GM18519 (cell line): ENCODE measurements around the gene TNS3.

Source experiments
- ATAC-seq: cut with Tn5 transposase; IDR thresholded peaks from one replicate; pipeline ENCODE4 v1.9.1; 2021; ENCODE audit warnings: mild to moderate bottlenecking, moderate library complexity; ENCODE audit not compliant: unreplicated experiment, low FRiP score

The TNS3 gene

DNA sequence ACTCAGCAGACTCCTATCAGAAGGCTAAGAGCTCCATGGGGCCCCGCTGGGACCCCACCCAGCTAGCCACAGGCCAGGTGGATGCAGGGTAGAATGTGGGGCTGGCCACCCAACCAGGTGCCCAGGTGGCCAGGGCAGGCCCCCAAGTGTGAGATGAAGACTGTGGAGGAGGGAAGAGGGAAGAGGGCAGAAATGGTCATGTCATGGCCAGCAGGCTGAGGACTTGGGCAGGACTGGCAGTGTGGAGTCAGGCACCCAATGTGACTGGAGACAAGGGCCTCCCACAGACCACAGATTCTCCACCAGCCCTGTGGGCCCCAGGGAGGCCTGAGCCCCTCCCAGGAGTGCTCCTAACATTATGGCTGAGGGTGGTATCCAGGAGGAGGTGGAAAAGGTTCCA, 141.6 kb downstream of the TNS3 start:
- no peak for ATAC-seq

DNA sequence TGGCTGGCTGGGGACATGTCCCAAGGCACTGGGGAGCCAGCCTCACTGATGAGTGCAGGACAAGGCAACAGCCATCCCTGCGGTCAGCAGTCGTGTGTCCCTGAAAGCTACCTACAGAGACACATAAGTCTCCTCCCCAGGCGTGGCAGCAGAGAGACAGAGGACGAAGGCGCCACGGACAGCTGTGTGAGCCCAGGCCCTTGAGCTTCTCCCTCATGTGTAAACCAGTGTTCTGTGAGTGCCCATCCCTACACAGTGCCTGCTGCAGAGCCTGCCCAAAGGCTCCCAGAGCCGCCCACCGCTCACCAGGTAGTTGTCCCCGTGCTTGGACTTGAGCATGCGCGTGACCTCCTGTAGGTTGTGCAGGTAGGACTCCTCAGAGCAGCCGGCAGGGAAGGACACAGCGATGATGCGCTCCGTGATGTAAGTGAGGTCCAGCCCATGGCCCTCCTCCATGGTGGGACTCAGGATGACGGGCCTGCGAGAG, 142.7 kb downstream of the TNS3 start:
- ATAC-seq = no peak

DNA sequence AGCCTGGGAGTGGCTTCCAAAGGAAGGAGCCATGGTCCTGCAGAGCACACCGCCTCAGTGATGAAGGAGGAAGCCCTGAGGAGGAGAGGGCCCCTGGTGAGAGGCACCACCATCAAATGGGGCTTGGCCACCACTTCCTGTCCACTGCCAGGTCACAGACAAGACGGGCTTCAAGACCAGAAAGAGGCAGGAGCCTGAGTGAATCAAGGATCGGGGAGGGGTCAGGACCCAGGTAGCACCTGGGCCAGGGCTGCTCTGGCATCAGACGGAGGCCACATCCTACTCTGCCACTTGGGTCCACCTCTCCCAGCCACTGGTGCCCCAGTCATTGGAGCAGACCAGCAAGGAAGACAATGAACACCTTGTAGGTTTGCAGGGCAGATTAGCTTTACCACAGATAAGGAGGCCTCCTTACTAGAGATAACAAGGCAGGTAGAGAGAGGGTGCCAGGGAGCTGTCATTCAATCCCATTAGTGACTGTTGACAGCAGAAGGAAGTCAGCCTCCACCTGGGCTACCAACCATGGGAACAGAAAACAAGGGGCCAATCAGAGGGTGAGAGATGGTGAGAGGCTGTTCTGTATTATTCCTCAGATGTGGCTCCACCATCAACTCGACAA, 143.4 kb downstream of the TNS3 start:
- no peak for ATAC-seq

DNA sequence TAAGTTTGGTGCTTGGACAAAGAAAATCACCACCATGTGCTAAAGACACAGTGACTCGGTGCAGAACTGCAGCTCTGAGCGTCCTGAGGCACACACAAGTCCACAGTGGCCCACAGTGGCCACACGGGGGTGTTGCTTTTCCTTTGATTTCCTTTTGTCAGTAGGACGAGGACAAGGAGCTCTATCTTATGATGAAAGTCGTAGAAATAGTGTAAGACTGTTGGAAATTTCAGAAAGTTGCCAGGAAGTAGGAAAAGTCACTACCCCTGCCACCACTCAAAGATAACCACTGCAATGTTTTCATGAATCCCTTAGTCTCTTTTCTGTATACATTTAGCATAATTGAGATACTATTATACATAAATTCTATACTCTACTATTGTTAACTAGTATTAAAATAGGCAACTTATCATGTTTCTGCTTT, 146.0 kb downstream of the TNS3 start:
- no peak for ATAC-seq

DNA sequence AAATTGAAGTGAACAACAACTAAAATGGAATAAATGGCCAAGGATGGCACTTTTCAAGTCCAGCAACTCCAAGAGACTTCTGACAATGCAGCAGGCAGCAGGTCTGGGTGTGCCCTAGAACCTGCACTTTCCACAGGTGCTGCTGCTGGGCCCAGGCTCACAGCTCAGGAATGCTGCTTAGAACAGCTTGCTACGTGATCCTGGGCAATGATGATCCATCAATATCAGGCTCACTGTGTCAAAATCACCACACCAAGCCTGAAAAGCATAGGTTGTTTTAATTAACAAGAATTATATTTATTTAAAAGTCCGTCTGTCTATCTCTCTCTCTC, 148.4 kb downstream of the TNS3 start:
- ATAC-seq = no peak

DNA sequence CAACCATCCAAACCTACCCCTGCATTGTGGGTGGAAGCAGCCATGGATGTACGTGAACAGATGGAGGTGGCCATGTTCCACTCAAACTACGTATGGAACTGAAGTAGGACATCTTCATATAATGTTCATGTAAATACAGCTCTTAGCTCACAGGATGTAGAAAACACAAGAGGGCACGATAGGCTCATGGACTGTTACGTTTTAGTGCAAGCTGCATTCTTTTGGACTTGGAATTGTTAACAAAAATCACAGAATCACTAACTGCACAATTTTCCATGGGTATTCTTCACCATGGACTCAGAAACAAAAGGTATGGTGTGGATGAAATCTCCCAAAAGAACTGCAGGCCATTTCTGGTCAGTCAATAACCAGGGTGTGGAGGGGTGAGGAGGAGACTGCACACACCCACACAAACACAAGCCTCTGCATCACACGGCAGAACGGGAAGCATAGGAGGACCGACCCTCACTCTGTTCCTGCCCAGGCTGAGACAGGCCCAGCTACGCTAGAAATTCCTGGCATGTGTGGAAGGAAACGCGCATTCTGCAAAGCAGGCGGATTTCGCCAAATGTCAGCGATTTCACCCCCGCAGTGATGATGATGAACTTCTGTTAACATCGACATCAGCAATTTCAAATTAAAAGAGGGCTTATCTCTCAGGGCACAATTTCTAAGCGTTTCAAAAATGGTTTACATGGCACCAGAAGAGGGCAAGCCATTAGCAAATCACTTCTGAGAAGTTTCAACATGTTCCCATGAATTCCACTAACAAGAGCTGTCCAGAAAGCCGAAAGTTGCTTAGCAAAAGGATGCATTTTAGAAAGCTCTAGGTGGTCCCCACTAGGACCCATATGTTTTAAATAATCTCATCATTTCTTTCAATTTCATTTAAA, 149.0 kb downstream of the TNS3 start:
- no peak for ATAC-seq

DNA sequence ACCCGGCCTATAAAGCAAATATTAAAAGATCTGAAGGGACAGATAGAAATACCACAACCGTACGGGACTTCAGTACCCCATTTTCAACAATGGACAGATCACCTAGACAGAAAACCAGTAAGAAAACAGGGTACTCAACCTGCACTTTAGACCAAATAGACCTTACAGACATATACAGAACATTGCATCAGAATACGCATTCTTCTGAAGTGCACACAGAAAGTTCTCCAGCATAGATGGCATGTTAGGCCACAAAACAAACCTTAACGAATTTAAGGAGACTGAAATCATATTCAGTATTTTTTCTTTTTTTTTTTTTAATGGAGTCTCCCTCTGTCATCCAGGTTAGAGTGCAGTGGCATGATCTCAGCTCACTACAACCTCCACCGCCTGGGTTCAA, 151.5 kb downstream of the TNS3 start:
- no peak for ATAC-seq

DNA sequence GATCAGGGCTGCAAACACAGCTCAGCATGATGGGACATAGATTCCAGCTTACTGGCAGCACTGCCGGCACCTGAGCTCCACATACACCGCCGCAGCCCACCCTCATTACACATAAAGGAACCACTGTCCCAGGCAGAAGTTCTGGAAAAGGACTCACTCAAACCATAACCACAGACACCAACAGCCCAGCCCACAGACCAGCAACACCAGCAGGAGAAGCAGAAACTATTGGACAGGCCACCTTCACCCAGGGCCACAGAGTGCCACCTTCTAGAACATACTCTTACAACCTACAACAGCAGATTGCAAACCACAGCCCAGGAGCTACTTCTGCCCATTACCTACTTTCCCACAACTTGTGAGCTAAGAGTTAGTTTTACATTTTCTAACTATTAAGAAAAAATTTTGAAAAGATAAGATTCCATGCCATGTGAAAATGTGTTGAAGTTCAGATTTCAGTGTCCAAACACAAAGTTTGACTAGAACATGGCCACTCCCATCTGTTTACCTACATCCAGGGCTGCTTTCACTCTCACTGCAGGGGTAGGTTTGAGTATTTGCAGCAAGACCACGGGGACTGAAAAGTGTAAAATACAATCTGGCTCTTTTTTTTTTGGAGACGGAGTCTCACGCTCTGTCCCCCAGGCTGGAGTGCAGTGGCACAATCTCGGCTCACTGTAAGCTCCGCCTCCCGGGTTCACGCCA, 153.0 kb downstream of the TNS3 start:
- no peak for ATAC-seq

DNA sequence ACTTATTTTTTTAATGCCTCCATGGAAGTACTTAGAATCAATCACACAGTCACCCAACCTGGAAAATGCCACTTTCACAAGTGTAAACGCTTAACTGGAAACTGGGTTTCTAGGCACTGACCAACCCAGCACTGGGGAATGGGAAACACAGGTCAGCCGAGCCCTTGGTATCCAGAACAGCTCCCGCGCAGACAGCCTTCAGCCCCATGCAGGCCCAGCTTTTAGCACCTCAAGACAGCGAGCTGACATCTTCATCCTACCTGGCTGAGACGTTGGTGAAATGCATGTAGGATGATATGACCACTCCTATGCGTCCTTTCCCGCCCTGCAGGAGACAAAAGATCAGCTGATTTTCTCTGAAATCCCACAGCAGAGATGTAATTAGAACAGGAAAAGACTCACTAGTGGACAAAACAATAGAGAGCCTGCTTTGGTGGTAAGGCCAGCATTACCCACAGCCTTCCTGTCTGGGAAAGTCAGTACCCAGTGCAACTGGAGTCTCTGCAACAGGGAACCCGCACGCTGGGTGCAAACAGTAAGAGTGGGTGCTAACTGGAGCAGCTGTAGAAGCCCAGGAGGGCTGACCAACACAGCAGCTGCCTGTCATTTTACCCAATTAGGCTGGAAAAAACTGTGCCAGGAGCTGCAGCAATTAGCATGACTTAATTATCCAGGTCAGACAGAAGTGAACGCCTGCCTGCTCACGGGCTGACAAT, 153.7 kb downstream of the TNS3 start:
- no peak for ATAC-seq

DNA sequence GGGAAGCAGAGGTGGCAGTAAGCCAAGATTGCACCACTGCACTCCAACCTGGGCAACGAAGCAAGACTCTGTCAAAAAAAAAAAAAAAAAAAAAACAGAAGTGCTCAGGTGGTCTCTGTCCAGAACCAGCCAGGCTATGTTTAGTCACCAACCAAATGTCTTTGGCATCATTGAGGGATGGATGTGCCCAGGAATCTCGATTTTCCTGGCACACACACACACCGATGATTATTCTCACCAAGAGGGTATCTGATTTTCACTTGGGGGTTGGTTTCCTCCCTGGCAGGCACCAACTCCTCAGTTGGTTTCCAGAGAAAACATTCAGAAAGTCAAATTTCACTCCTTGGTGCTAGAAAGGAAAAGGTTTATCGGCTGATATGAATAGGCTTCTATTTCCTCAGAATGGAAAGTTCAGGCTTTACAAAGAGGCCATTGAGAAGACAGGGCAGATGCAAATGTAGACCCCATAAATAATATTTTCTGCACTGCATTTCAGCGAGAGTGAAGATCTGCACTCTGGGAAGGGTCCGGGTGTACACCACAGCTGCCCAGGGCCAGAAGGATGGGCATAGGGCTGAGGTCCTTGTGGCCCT, 154.8 kb downstream of the TNS3 start:
- ATAC-seq = no peak

DNA sequence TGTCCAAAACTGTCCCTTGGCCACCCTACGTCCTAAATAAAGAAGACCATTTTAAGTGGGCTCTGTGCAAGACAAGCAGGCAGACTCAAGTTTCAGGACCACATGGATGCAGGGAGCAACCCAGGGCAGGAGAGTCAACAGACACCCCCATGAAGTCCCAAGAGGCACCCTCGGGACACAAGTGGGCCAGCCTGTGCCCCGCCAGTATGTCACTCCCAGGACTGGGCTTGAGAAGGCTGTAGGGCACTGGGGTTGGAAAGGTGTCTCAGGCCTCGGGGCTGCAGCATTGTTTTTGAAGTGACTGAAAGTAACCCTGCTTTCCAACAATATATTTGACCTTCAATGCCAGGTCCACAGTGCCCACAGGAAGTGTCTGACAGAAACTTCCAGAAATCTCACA, 157.4 kb downstream of the TNS3 start:
- ATAC-seq = no peak

DNA sequence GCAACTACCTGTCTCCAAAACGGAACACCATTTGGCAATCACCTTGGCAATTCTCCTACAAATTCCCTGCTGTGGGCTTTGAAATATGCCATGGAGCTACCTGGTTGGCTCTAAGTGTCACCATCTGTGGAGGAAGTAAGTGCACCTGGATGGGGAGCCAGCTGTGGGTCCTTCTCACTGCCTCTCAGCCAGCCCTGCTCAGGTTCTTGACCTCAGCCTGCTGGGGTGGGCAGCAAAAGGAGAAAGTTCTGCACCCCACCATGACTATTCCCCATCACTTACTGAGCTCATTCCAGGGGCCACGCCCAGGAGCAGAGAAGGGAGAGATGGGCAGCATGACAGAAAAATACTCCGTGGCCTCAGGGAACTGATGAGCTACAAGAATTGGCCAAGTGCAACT, 158.7 kb downstream of the TNS3 start:
- no peak for ATAC-seq

DNA sequence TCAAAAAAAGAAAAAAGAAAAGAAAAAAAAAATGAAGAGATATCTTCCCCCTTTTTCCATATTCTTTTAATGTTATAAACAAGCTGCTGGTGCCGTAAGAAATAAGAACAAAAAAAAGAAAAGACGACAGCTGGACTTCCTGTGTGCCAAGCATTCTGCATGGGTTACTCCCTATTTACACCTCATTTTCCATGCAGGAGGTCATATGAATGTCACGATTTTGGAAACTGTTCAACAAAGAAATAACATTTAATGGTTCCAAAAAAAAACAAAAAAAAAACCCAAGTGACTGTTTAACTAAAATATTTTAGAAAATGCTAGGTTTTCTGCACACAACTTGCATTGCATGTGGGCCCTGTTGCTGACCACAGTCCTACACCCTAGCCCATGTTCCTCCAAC, 159.3 kb downstream of the TNS3 start:
- no peak for ATAC-seq

DNA sequence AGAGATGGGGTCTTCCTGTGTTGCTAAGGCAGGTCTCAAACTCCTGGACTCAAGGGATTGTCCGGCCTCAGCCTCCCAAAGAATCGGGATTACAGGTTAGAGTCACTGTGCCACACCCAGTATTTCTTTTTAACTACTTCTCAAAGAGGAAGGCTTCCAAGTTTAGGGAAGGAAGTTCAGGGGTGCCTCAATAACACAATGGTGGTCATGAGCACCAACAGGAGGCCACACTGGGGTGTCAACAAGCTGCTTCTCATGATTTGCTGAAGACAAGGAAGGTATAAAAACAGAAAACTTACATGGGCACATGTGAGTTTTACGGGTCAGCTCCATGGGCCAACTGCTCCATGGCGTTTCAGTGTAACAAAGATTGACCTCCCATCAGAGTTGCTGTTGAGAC, 160.5 kb downstream of the TNS3 start:
- no peak for ATAC-seq

DNA sequence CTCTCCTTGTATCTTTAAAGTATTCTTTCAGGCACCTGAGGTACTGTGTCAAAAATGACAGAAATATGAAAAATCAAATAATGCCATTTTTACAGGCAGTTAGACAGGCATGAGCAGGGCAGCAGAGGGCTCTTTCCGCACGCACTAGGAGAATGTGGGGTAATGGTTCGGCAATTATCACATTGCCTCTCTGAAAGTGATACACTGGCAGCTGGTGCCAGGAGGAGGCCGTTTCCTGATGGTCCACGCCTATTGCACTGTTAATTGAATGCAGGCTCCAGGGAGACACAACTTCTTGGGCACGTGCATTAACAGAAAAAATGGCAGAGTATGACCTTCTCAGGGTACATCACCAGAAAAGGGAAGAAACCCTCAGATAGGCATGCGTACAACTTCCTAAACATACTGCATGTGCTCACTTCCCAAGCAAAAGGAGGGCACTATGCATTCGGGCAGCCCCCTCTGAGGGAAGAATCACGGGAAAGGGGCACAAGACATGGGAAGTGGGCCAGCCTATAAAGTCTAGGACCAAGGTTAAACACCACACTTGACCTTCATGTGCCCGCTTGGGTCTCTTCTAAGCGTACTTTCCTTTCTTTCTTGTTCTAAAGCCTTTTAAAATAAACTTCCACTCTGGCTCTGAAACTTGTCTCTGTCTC, 161.7 kb downstream of the TNS3 start:
- no peak for ATAC-seq

DNA sequence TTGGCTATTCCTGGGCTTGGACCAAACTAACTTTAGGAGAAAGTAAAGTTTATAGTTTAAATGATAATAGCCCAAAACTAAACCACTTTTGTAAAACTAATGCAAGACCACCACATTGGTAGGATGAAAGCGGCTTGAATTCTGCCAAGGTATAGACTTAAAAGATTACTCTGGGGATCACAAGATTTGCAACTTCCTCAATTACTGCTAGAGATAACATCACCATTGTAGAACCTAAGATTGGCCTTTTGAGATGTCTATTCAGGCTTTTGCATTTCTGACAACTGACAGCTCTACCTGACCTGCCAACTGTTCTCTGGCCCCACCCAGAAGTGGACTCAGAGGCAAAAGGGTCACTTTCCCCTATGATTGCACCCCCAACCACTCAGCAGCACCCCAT, 162.4 kb downstream of the TNS3 start:
- no peak for ATAC-seq

DNA sequence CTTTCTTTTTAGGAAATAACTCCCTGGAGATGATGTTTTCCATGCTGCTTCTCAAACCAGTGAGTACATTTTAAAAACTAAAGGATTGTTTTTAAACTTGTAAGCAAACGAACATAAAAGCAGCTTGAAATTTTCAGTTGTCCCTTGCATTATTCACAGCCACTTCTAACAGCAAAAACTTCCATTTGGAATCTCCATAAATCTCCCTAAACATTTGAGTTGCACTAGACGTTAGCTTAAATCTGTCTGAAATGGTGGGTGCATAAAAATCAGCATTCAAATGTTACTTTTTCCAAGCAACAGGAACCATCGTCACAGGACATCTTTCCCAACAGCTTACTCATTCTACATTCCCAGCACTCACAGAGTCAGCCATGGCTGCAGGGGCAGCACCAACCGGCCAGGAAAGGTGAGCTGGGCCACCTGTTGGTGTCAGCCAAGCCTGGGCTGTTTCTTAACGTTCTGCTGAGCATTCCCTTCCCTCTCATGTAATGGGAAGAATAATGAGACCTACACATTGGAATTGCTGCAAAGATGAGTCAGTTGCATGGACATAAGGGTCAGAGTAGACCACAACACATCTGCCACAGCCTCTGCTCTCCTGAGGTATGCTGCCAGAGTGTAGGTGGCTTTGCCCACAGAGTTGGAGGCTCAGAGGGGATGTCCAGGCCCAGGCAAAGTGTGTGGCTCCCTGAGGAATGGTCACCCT, 163.2 kb downstream of the TNS3 start:
- no peak for ATAC-seq

DNA sequence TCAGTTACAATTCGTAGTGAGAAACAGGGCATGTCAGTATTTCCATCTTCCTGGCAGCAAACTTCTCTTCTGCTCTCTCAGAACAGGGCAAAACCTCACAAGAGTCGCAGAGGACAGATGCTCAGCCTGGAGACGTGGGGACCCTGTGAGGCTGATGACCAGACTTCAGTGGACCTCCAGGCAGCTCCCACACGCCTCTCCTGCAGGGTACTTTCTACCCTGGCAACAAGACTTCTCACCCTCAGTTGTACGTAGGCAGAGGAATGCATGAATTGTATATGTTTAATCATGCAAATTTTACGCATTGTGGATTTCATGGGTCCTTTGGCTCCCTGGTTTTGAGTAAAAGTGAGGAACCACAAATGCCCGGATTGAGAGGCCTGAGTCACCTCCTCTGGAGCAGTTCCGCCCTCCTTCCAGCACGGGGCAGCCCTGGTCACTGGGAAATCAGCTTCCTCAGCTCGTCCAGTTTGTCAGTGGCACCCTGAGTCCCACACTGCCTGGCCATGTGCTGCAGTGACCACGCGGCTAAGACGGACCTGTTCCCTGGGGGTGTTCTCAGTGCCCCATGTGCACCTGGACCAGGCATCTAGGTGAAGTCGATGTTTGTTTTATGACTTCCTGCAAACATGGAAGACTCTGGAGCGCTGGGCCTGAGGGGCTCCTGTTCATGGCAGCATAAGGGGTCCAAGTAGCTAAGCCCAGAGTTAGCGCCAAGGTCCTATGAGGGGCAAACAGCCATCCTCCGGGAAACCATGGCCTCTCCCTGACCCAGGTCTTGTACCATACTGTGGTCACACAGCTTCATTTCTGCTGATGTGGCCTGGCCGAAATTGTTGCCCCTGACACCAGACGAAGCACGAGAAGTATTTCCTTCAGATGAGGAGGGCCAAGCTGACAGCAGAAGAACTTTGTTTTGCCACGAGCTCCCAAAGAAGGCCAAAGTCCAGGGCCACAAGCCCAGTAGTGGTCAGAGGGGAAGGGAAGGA, 165.1 kb downstream of the TNS3 start:
- ATAC-seq = no peak
